HL-60/S4 (cell line): Measurements from ENCODE around the gene PRPF31.
"Not testable (repeated sequence)": the region's sequence is repeated elsewhere in the genome, so short reads cannot be mapped to it uniquely, and the experiment has no call there.

ENCODE experiments used
- in situ Hi-C: fragments of 300-500 bp; cut with MboI; formaldehyde crosslinking; loops from 2 replicates; pipeline ENCODE4 v1.14.3; 2022; ENCODE audit warnings: low sequenced_read_pairs

PRPF31 gene

GRCh38 chr19:54115109-54116063 lies at the start of gene PRPF31, which contains the start of gene TFPT:
TSS of gene PRPF31 (plus strand) at chr19:54115754. CDS start at chr19:54118279, 2,525 bp downstream.
TSS of gene TFPT (minus strand) at chr19:54115657. CDS start at chr19:54115269, 388 bp downstream.
- in situ Hi-C loops, result no loop called here

- in situ Hi-C loops, result no loop called here
These were observed 46.1 kb upstream of the PRPF31 start for GRCh38 chr19:54069470-54069869.

- in situ Hi-C loops, result no loop called here
These were observed 41.7 kb upstream of the PRPF31 start for GRCh38 chr19:54073829-54074228.

- in situ Hi-C loops, result no loop called here
These were observed 40.7 kb upstream of the PRPF31 start for GRCh38 chr19:54074851-54075250.

- in situ Hi-C loops, result no loop called here
These were observed 38.2 kb upstream of the PRPF31 start for GRCh38 chr19:54077334-54077733.

- in situ Hi-C loops, result no loop called here
These were observed 34.5 kb upstream of the PRPF31 start, which contains the start of gene TARM1 for GRCh38 chr19:54081032-54081431. TSS of gene TARM1 (minus strand) at chr19:54081365. CDS start at chr19:54081340, 25 bp downstream.

GRCh38 chr19:54084410-54084809 lies 31.1 kb upstream of the PRPF31 start:
- in situ Hi-C loops, result no loop called here

GRCh38 chr19:54094426-54095000 lies 21.0 kb upstream of the PRPF31 start:
- in situ Hi-C loops, result no loop called here

GRCh38 chr19:54095136-54095858 lies 20.3 kb upstream of the PRPF31 start:
- in situ Hi-C loops, result no loop called here

GRCh38 chr19:54095859-54096616 lies 19.5 kb upstream of the PRPF31 start:
- in situ Hi-C loops, result not testable (repeated sequence)

- in situ Hi-C loops, result no loop called here
These were observed 18.9 kb upstream of the PRPF31 start for GRCh38 chr19:54096617-54097106.

- in situ Hi-C loops, result no loop called here
These were observed 16.2 kb upstream of the PRPF31 start for GRCh38 chr19:54099190-54099902.

GRCh38 chr19:54099903-54100255 lies 15.7 kb upstream of the PRPF31 start:
- in situ Hi-C loops, result not testable (repeated sequence)

GRCh38 chr19:54100561-54100960 lies 15.0 kb upstream of the PRPF31 start, which contains the start of gene OSCAR:
TSS of gene OSCAR (minus strand) at chr19:54100803. CDS start at chr19:54100792, 11 bp downstream.
- in situ Hi-C loops, result no loop called here

- in situ Hi-C loops, result no loop called here
These were observed 13.0 kb upstream of the PRPF31 start, which contains the start of gene NDUFA3 for GRCh38 chr19:54102421-54103169. TSS of gene NDUFA3 (plus strand) at chr19:54102855. CDS start at chr19:54102879, 24 bp downstream.

- in situ Hi-C loops, result no loop called here
These were observed 10.4 kb upstream of the PRPF31 start for GRCh38 chr19:54104998-54105715.

GRCh38 chr19:54105796-54106195 lies 9.8 kb upstream of the PRPF31 start:
- in situ Hi-C loops, result no loop called here

GRCh38 chr19:54106716-54107115 lies 8.8 kb upstream of the PRPF31 start:
- in situ Hi-C loops, result no loop called here
